Mesothelial cell of epicardium (in vitro differentiated cells): ENCODE measurements around the gene FAIM2. TPM values are rescaled to one million over a fixed set of nuclear protein-coding genes. Genes with fewer than 3 reads are reported as not detected.
"Not testable (repeated sequence)": the region's sequence is repeated elsewhere in the genome, so short reads cannot be mapped to it uniquely, and the experiment has no call there.

Experiments used
- DNase-seq, 2 experiments: peaks; one replicate each; pipeline ENCODE4 v3.0.0; 2021; ENCODE audit warnings: low spot score in 2 of 2; ENCODE audit not compliant: unreplicated experiment in 2 of 2
- H3K27ac Mint-ChIP-seq: 2 replicates; pipeline ENCODE4 v1.8.0; 2021; ENCODE audit warnings: mixed read lengths
- H3K27me3 Mint-ChIP-seq: 2 replicates; pipeline ENCODE4 v1.8.0; 2021; ENCODE audit warnings: low read depth, mixed read lengths
- H3K36me3 Mint-ChIP-seq: 2 replicates; pipeline ENCODE4 v1.8.0; 2021; ENCODE audit warnings: mixed read lengths
- H3K4me1 Mint-ChIP-seq: 2 replicates; pipeline ENCODE4 v1.8.0; 2021; ENCODE audit warnings: mixed read lengths
- H3K4me3 Mint-ChIP-seq: 2 replicates; pipeline ENCODE4 v1.8.0; 2021; ENCODE audit warnings: mild to moderate bottlenecking, moderate library complexity, mixed read lengths
- H3K9me3 Mint-ChIP-seq: 2 replicates; pipeline ENCODE4 v1.8.0; 2021; ENCODE audit warnings: mixed read lengths
- CTCF ChIP-seq: fragments of 200-600 bp; sonication (generic); IDR thresholded peaks from one replicate; pipeline ENCODE4 v1.5.0; 2021; ENCODE audit warnings: antibody characterized with exemption; ENCODE audit not compliant: unreplicated experiment
- total RNA-seq: library from RNA; stranded (reverse); gene quantifications from 3 replicates; pipeline ENCODE4 v1.2.1, GENCODE V29; 2021

Gene FAIM2
- total RNA-seq, 1 donor from 2014 or later: 0.13 TPM

GRCh38 chr12:49882851-49883464, 20.7 kb downstream of the FAIM2 start:
- H3K36me3 Mint-ChIP-seq: no peaks in the 10 kb centered on the region
- H3K27me3 Mint-ChIP-seq: peaks cover 18% of the 10 kb centered on the region
- H3K9me3 Mint-ChIP-seq: peaks cover 21% of the 10 kb centered on the region
- no peak overlapping the region for H3K27ac Mint-ChIP-seq
- no peak for DNase-seq
- peaks cover 28% of the 10 kb centered on the region for H3K4me1 Mint-ChIP-seq
- H3K4me3 Mint-ChIP-seq: no peak overlapping the region
- no peak for TF ChIP-seq CTCF

GRCh38 chr12:49882248-49882850, 21.4 kb downstream of the FAIM2 start:
- peaks cover 18% of the 10 kb centered on the region for H3K27me3 Mint-ChIP-seq
- no peak overlapping the region for H3K27ac Mint-ChIP-seq
- no peak for DNase-seq
- no peaks in the 10 kb centered on the region for H3K36me3 Mint-ChIP-seq
- no peak for TF ChIP-seq CTCF
- H3K9me3 Mint-ChIP-seq: peaks cover 24% of the 10 kb centered on the region
- peaks cover 28% of the 10 kb centered on the region for H3K4me1 Mint-ChIP-seq
- H3K4me3 Mint-ChIP-seq: no peak overlapping the region

GRCh38 chr12:49881415-49882247, 22.1 kb downstream of the FAIM2 start:
- Mint-ChIP-seq H3K9me3 (peaks cover 24% of the 10 kb centered on the region), H3K4me1 (peaks cover 28% of the 10 kb centered on the region), H3K36me3 (no peaks in the 10 kb centered on the region), H3K27me3 (peaks cover 14% of the 10 kb centered on the region), H3K27ac (no peak overlapping the region), H3K4me3 (no peak overlapping the region)
- DNase-seq: no peak
- TF ChIP-seq CTCF: no peak

- Mint-ChIP-seq H3K27me3 (peaks cover 14% of the 10 kb centered on the region), H3K4me1 (peaks cover 28% of the 10 kb centered on the region), H3K9me3 (peaks cover 24% of the 10 kb centered on the region), H3K36me3 (no peaks in the 10 kb centered on the region), H3K27ac (no peak overlapping the region), H3K4me3 (no peak overlapping the region)
- DNase-seq: no peak
- no peak for TF ChIP-seq CTCF
These were observed 22.8 kb downstream of the FAIM2 start for GRCh38 chr12:49880756-49881414.

- Mint-ChIP-seq H3K27me3 (peaks cover 11% of the 10 kb centered on the region), H3K4me1 (peaks cover 17% of the 10 kb centered on the region), H3K9me3 (peaks cover 24% of the 10 kb centered on the region)
- DNase-seq, H3K4me3 Mint-ChIP-seq, H3K27ac Mint-ChIP-seq, H3K36me3 Mint-ChIP-seq: not testable (repeated sequence)
These were observed 24.6 kb downstream of the FAIM2 start for GRCh38 chr12:49879065-49879464.
